Retinal pigment epithelial cell (primary cell): ENCODE results near the gene MYBPC1.

Source experiments
- DNase-seq: peaks from one replicate; pipeline ENCODE4 v3.0.0-alpha.2; 2010; ENCODE audit warnings: low read depth
- H3K4me3 ChIP-seq: 2 replicates; pipeline ENCODE4 v1.5.1; 2011; ENCODE audit warnings: mild to moderate bottlenecking, low read length, control low read depth, moderate library complexity
- CTCF ChIP-seq: conservative IDR thresholded peaks from 2 replicates; pipeline ENCODE4 v1.5.1; 2011; ENCODE audit warnings: low read depth, low read length, control low read depth, inconsistent platforms

Gene MYBPC1

DNA sequence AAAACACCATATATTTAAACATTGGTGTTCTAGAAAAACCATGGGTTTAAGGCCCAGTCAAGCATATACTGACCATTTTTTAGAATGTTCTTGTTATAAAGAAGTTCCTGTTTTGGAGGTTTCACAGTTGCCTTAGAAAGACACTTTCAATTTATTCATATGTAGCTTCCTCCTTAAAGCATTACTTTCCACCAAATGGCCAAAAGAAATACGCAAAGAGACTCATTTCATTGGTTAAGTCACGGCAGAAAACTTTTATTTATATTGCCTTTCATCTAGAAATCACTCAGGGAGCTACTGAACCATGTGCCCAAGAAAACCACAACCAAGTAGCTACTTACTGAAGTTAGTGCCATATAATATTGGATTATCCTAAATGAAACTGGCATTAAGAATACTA is 40.0 kb downstream of the MYBPC1 start:
- no peak for DNase-seq
- no peak for TF ChIP-seq CTCF
- H3K4me3 ChIP-seq, result no peak overlapping the region

GRCh38 chr12:101637936-101638335 is 43.2 kb downstream of the MYBPC1 start:
- no peak overlapping the region for H3K4me3 ChIP-seq
- DNase-seq, result no peak
- no peak for TF ChIP-seq CTCF

- DNase-seq, result no peak
- TF ChIP-seq CTCF, result no peak
- H3K4me3 ChIP-seq, result peak overlapping the region; percentile 40
These were observed 47.6 kb downstream of the MYBPC1 start for GRCh38 chr12:101642115-101643067.

DNA sequence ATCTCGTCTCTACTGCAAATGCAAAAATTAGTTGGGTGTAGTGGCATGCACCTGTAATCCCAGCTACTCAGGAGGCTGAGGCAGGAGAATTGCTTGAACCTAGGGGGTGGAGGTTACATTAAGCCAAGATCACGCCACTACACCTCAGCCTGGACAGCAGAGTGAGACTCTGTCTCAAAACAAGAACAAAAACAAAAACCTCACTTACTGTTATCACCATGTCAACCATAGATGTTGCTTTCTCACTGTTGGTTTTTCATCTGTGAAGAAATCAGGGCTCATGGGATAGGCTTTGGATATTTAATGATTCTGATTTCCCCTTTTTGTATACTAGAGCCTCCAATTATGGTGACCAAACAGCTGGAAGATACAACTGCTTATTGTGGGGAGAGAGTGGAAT is 52.9 kb downstream of the MYBPC1 start:
- H3K4me3 ChIP-seq, result no peak overlapping the region
- TF ChIP-seq CTCF, result no peak
- DNase-seq, result no peak

DNA sequence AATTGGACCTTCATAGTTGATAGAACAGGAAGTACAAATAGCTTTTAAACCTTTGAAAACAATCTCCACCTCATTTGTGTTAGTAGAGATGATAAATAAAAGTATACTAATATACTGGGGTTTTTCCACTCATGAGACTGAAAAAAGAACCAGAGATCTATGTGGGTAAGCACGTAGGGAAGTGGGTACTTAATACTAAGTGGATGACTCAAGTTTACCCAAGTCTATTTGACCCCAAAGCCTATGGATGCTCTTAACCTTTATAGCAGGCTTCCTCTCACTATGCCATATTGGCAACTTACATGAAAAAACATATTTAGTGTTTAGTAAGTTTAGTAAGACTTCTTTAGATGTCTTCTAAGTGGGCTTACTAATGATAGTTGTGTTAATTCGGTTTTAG is 53.4 kb downstream of the MYBPC1 start:
- DNase-seq, result no peak
- H3K4me3 ChIP-seq, result no peak overlapping the region
- no peak for TF ChIP-seq CTCF

DNA sequence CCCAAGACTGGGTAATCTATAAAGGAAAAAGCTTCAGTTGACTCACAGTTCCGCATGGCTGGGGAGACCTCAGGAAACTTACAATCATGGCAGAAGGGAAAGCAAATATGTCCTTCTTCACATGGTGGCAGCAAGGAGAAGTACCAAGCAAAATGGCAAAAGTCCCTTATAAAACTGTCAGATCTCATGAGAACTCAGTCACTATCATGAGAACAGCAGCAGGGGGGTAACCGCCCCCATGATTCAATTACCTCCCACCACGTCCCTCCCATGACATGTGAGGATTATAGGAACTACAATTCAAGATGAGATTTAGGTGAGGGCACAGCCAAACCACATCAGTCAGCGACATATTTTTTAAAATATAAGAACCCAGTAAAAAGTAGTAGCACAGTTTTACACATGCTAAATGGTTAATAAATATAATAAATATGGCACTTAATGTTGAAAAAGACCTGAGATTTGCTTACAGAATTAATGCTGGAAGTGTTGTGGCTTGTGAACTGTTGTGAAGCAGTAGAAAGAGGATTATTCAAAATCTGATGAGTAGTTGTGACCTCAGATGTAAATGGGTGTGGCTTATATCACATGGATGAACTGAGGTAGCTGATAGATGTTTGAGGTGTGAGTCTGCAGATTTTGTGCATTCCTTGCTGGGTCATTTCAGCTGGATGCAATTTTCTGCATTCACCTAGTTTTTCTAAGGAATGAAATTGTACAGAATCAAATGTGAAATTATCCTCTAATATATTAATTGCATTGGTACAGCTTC is 55.8 kb downstream of the MYBPC1 start:
- no peak for TF ChIP-seq CTCF
- DNase-seq, result peak; percentile 20
- H3K4me3 ChIP-seq, result no peak overlapping the region
